SU-DHL-6 (cell line): ENCODE data around the gene GPR12.

Experiments used
- H2AFZ ChIP-seq: fragments of 200-600 bp; sonication (generic); 2 replicates; pipeline ENCODE4 v1.6.1; 2014; ENCODE audit warnings: low read depth, mild to moderate bottlenecking, moderate library complexity, mixed read lengths, antibody characterized with exemption, low read length; ENCODE audit not compliant: severe bottlenecking
- H3F3A ChIP-seq: fragments of 200-600 bp; shearing (Covaris generic); 2 replicates; pipeline ENCODE4 v1.6.0; 2016; ENCODE audit warnings: antibody characterized with exemption, mild to moderate bottlenecking; ENCODE audit not compliant: insufficient read depth
- H3K27ac ChIP-seq: fragments of 200-600 bp; sonication (generic); 2 replicates; pipeline ENCODE4 v1.5.1; 2016; ENCODE audit warnings: low read depth, mild to moderate bottlenecking, low read length, moderate library complexity, mixed read lengths
- H3K27me3 ChIP-seq: fragments of 200-600 bp; sonication (generic), shearing (Covaris generic); 2 replicates; pipeline ENCODE4 v1.6.0; 2014; ENCODE audit warnings: mild to moderate bottlenecking, low read length
- H3K36me3 ChIP-seq: fragments of 200-600 bp; sonication (generic); 2 replicates; pipeline ENCODE4 v1.6.1; 2014; ENCODE audit warnings: mild to moderate bottlenecking, low read length, mixed read lengths
- H3K4me2 ChIP-seq: fragments of 300-600, 200-600 bp; shearing (Covaris generic), sonication (generic); 2 replicates; pipeline ENCODE4 v1.6.0; 2014; ENCODE audit warnings: low read length, low read depth, mild to moderate bottlenecking; ENCODE audit not compliant: poor library complexity, severe bottlenecking
- H3K4me3 ChIP-seq: fragments of 200-600 bp; sonication (generic); 2 replicates; pipeline ENCODE4 v1.5.1; 2014; ENCODE audit warnings: antibody characterized with exemption, low read length, mild to moderate bottlenecking, mixed read lengths; ENCODE audit not compliant: insufficient read depth, poor library complexity, severe bottlenecking
- H3K79me2 ChIP-seq: fragments of 200-600 bp; sonication (generic); 2 replicates; pipeline ENCODE4 v1.6.1; 2014; ENCODE audit warnings: mild to moderate bottlenecking, low read length, moderate library complexity; ENCODE audit not compliant: insufficient read depth
- H3K9ac ChIP-seq: fragments of 200-600 bp; sonication (generic); 2 replicates; pipeline ENCODE4 v1.7.0; 2014; ENCODE audit warnings: mild to moderate bottlenecking, low read length
- H3K9me2 ChIP-seq: fragments of 200-600 bp; sonication (generic); replicated peaks from 2 replicates; pipeline ENCODE4 v1.6.1; 2014; ENCODE audit warnings: low read length; ENCODE audit not compliant: insufficient read depth
- H3K9me3 ChIP-seq: fragments of 200-600 bp; sonication (generic); 2 replicates; pipeline ENCODE4 v1.6.1; 2014; ENCODE audit warnings: low read length, mixed read lengths; ENCODE audit not compliant: insufficient read depth
- H4K20me1 ChIP-seq: fragments of 200-600 bp; sonication (generic); 2 replicates; pipeline ENCODE4 v1.6.1; 2014; ENCODE audit warnings: low read depth, mild to moderate bottlenecking, antibody characterized with exemption, low read length, moderate library complexity, mixed read lengths
- CTCF ChIP-seq: fragments of 200-600 bp; sonication (generic); IDR thresholded peaks from one replicate; pipeline ENCODE4 v1.5.1; 2017; ENCODE audit warnings: antibody characterized with exemption, mild to moderate bottlenecking, low read length, moderate library complexity; ENCODE audit not compliant: insufficient read depth, poor library complexity, severe bottlenecking
- EZH2phosphoT487 ChIP-seq: fragments of 200-600 bp; sonication (generic), shearing (Covaris generic); conservative IDR thresholded peaks from 2 replicates; pipeline ENCODE4 v1.6.1; 2018; ENCODE audit warnings: mild to moderate bottlenecking, antibody characterized with exemption, low read length, moderate library complexity, mixed read lengths

GPR12 gene

GRCh38 chr13:26718146-26718545, 42.4 kb downstream of the GPR12 start:
- Histone ChIP-seq H4K20me1 (no peaks in the 10 kb centered on the region), H3K4me2 (no peak overlapping the region), H3K9ac (no peak overlapping the region), H3K79me2 (no peaks in the 10 kb centered on the region), H3F3A (no peaks in the 10 kb centered on the region), H2AFZ (no peak overlapping the region), H3K4me3 (no peak overlapping the region), H3K36me3 (no peaks in the 10 kb centered on the region), H3K9me2 (no peaks in the 10 kb centered on the region), H3K27ac (no peak overlapping the region), H3K9me3 (no peaks in the 10 kb centered on the region), H3K27me3 (no peaks in the 10 kb centered on the region)
- TF ChIP-seq CTCF (no peak), EZH2phosphoT487 (no peak)

GRCh38 chr13:26716984-26717383, 43.6 kb downstream of the GPR12 start:
- Histone ChIP-seq H3K9ac (no peak overlapping the region), H3K9me2 (no peaks in the 10 kb centered on the region), H3K79me2 (no peaks in the 10 kb centered on the region), H3K9me3 (no peaks in the 10 kb centered on the region), H3K36me3 (no peaks in the 10 kb centered on the region), H3K27ac (no peak overlapping the region), H2AFZ (no peak overlapping the region), H4K20me1 (no peaks in the 10 kb centered on the region), H3K4me3 (no peak overlapping the region), H3K27me3 (no peaks in the 10 kb centered on the region), H3K4me2 (no peak overlapping the region), H3F3A (no peaks in the 10 kb centered on the region)
- TF ChIP-seq CTCF = no peak
- no peak for TF ChIP-seq EZH2phosphoT487

DNA sequence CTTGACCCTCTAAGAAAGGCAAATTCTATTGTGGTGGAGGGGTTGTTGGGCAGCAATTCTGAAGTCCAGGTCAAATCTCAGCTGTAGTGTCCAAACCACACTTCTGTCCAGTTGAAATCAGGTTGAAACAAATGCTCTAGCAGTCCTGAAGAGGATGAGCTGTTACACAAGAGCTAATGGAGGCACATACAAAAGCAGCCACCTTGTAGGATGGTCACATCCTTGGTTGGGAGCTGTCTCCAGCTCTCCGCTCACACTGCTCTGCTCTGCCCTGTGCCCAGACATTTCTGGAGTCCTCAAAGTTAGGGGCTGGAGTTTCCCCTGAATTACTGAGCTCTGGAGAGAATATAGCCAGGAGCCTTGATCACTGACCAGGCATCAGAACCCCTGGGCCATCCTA, 47.2 kb downstream of the GPR12 start:
- Histone ChIP-seq H3K79me2 (no peaks in the 10 kb centered on the region), H3K27me3 (no peaks in the 10 kb centered on the region), H3K36me3 (no peaks in the 10 kb centered on the region), H3F3A (no peaks in the 10 kb centered on the region), H2AFZ (no peak overlapping the region), H3K27ac (no peak overlapping the region), H3K9me2 (no peaks in the 10 kb centered on the region), H3K4me3 (no peak overlapping the region), H4K20me1 (no peaks in the 10 kb centered on the region), H3K9ac (no peak overlapping the region), H3K4me2 (no peak overlapping the region), H3K9me3 (no peaks in the 10 kb centered on the region)
- TF ChIP-seq CTCF (no peak), EZH2phosphoT487 (no peak)

DNA sequence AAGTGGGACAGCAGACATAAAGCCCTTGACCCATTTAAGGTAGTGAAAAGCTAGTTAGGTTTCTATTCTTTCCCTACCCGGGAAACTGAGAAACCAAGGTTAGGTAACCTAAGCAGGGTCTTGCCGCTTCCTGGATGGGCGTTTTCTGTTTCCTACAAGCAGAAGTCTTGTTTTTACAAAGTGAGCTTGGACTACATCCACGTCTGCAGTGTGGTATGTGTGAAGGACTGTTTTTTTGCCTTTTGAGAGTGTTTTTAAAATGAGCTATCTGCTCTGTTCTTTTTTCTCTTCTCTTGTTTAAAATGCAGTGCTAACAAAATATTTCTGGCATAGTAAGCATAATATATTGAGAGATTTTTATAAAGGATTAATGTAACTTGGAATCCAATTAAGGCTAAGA, 49.4 kb downstream of the GPR12 start:
- H3K9me3 ChIP-seq = no peaks in the 10 kb centered on the region
- no peak overlapping the region for H2AFZ ChIP-seq
- no peak overlapping the region for H3K4me3 ChIP-seq
- no peak overlapping the region for H3K4me2 ChIP-seq
- H3K36me3 ChIP-seq = no peaks in the 10 kb centered on the region
- H4K20me1 ChIP-seq = no peaks in the 10 kb centered on the region
- no peaks in the 10 kb centered on the region for H3K79me2 ChIP-seq
- no peak overlapping the region for H3K9ac ChIP-seq
- no peaks in the 10 kb centered on the region for H3K27me3 ChIP-seq
- H3F3A ChIP-seq = no peaks in the 10 kb centered on the region
- TF ChIP-seq CTCF (no peak), EZH2phosphoT487 (no peak)
- no peaks in the 10 kb centered on the region for H3K9me2 ChIP-seq
- H3K27ac ChIP-seq = no peak overlapping the region
